Stimulated activated CD4-positive, alpha-beta T cell treated with anti-CD3 and anti-CD28 coated beads, Interleukin-4, amount 100 ng/mL, for 1 hour (primary cell): ENCODE data around the gene ZC3H13.
"Not testable (repeated sequence)": the region's sequence is repeated elsewhere in the genome, so short reads cannot be mapped to it uniquely, and the experiment has no call there.

Experiments
- DNase-seq: peaks from one replicate; pipeline ENCODE4 v3.0.0-alpha.2; 2020

The ZC3H13 gene

GRCh38 chr13:46004491-46004890, 48.1 kb downstream of the ZC3H13 start:
- no peak for DNase-seq

GRCh38 chr13:45996631-45997030, 55.9 kb downstream of the ZC3H13 start:
- no peak for DNase-seq

GRCh38 chr13:45995245-45995644, 57.3 kb downstream of the ZC3H13 start:
- DNase-seq = no peak

- DNase-seq = no peak
Observed at GRCh38 chr13:45994752-45995151, 57.8 kb downstream of the ZC3H13 start.

GRCh38 chr13:45989607-45990006, 62.9 kb downstream of the ZC3H13 start:
- DNase-seq = no peak

- DNase-seq = not testable (repeated sequence)
Observed at GRCh38 chr13:45981127-45981526, 71.4 kb downstream of the ZC3H13 start.

- no peak for DNase-seq
Observed at GRCh38 chr13:45975337-45975736, 77.2 kb downstream of the ZC3H13 start.

- no peak for DNase-seq
Observed at GRCh38 chr13:45974500-45974899, 78.0 kb downstream of the ZC3H13 start.

- DNase-seq = no peak
Observed at GRCh38 chr13:45967589-45967988, 85.0 kb downstream of the ZC3H13 start.

- no peak for DNase-seq
Observed at GRCh38 chr13:45966715-45967114, 85.8 kb downstream of the ZC3H13 start.

- no peak for DNase-seq
Observed at GRCh38 chr13:45961468-45961867, 91.1 kb downstream of the ZC3H13 start.

GRCh38 chr13:45954836-45955800, 97.4 kb downstream of the ZC3H13 start:
- DNase-seq = no peak

- no peak for DNase-seq
Observed at GRCh38 chr13:45953082-45953481, 99.5 kb downstream of the ZC3H13 start.

GRCh38 chr13:45951724-45952123, 100.8 kb downstream of the ZC3H13 start:
- no peak for DNase-seq

- no peak for DNase-seq
Observed at GRCh38 chr13:45951166-45951565, 101.4 kb downstream of the ZC3H13 start.

- no peak for DNase-seq
Observed at GRCh38 chr13:45950386-45951000, 102.1 kb downstream of the ZC3H13 start.

GRCh38 chr13:45949161-45949560, 103.4 kb downstream of the ZC3H13 start:
- DNase-seq = no peak

- no peak for DNase-seq
Observed at GRCh38 chr13:45943965-45944364, 108.6 kb downstream of the ZC3H13 start.

GRCh38 chr13:45943120-45943519, 109.4 kb downstream of the ZC3H13 start:
- no peak for DNase-seq

GRCh38 chr13:45941261-45941660, 111.3 kb downstream of the ZC3H13 start:
- DNase-seq = no peak

- DNase-seq = no peak
Observed at GRCh38 chr13:45940061-45940460, 112.5 kb downstream of the ZC3H13 start.

GRCh38 chr13:45936621-45937020, 115.9 kb downstream of the ZC3H13 start:
- no peak for DNase-seq

GRCh38 chr13:45934283-45934682, 118.3 kb downstream of the ZC3H13 start:
- DNase-seq = no peak

- DNase-seq = no peak
Observed at GRCh38 chr13:45933203-45933908, 119.2 kb downstream of the ZC3H13 start.
